Epithelial cell of esophagus (primary cell): ENCODE measurements around the gene GRM2.

Source experiments
- DNase-seq: peaks from one replicate; pipeline ENCODE4 v3.0.0; 2010; ENCODE audit warnings: low read depth
- H3K4me3 ChIP-seq: 2 replicates; pipeline ENCODE4 v1.5.1; 2011; ENCODE audit warnings: mild to moderate bottlenecking, low read length, control low read depth
- TF ChIP-seq, protein P1 (sequence below): IDR thresholded peaks from 2 replicates; pipeline ENCODE4 v1.5.1; 2011; ENCODE audit warnings: low read depth, mild to moderate bottlenecking, low read length, control low read depth, inconsistent platforms; ENCODE audit not compliant: insufficient read depth; ENCODE audit errors: missing control alignments

Gene GRM2

DNA sequence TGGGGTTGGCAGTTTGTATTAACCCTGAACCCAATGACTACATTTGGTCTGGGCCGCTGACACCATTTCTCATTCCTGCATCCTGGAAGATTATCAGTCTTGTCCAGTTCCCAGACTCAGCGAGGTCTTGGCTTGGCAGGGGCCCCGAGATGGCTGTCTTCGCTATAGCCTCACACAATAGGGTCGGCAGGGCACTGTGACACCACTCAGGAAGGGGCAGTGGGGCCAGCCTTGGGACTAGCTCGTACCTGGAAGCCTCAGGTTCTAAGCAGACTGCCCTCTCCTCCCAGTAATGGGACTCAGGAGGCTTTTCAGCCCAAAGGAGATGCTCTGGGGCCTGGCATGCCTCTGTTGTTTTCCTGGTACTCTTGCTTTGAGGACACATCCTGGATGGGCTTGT is 26.7 kb upstream of the GRM2 start:
- TF ChIP-seq, protein P1, sequence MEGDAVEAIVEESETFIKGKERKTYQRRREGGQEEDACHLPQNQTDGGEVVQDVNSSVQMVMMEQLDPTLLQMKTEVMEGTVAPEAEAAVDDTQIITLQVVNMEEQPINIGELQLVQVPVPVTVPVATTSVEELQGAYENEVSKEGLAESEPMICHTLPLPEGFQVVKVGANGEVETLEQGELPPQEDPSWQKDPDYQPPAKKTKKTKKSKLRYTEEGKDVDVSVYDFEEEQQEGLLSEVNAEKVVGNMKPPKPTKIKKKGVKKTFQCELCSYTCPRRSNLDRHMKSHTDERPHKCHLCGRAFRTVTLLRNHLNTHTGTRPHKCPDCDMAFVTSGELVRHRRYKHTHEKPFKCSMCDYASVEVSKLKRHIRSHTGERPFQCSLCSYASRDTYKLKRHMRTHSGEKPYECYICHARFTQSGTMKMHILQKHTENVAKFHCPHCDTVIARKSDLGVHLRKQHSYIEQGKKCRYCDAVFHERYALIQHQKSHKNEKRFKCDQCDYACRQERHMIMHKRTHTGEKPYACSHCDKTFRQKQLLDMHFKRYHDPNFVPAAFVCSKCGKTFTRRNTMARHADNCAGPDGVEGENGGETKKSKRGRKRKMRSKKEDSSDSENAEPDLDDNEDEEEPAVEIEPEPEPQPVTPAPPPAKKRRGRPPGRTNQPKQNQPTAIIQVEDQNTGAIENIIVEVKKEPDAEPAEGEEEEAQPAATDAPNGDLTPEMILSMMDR: no peak
- DNase-seq: no peak
- no peak overlapping the region for H3K4me3 ChIP-seq

- no peak overlapping the region for H3K4me3 ChIP-seq
- TF ChIP-seq, protein P1: no peak
- no peak for DNase-seq
These were observed 26.1 kb upstream of the GRM2 start for GRCh38 chr3:51680663-51681230.

GRCh38 chr3:51681453-51681852 is 25.4 kb upstream of the GRM2 start:
- TF ChIP-seq, protein P1: no peak
- peak; percentile 83 for DNase-seq
- H3K4me3 ChIP-seq: no peak overlapping the region

DNA sequence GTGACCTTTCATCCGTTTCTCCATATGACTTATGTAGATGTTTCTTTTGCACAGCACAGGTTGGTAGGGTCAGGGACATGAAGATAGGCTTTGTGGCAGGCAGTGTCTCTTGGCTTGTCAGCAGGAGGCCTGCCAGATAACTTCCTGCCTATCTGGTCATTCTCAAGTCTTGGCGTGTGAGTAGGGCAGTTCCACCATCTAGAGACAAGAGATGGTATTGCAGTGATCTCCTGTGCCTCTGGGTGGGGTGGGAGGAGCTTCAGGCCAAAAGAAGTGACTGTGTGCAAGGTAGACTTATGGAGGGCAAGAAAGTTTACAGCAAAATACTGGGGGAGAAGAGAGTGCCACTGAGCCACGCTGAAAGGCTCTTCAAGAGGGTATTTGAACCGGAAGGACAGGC is 24.8 kb upstream of the GRM2 start:
- H3K4me3 ChIP-seq: no peak overlapping the region
- TF ChIP-seq, protein P1: peak; percentile 92
- DNase-seq: peak; percentile 93

DNA sequence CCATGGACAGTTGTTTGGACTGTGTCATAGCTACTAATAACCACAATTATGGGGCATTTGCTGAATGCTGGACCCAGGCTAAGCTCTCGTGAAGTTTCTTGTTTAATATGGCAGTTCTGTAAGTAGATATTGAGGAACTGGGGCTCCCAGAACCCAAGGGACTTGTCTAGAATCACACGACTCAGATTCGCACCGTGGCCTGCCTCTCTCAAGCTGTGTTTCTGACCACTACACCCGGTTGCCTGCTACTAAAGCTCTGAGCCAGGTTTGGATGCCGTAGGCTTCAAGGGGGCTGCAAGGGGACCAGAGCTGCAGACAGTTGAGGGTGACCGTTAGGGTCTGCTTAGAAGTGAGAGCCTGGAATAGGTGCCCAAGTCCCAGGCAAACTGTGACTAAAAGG is 24.3 kb upstream of the GRM2 start:
- TF ChIP-seq, protein P1: no peak
- no peak overlapping the region for H3K4me3 ChIP-seq

DNA sequence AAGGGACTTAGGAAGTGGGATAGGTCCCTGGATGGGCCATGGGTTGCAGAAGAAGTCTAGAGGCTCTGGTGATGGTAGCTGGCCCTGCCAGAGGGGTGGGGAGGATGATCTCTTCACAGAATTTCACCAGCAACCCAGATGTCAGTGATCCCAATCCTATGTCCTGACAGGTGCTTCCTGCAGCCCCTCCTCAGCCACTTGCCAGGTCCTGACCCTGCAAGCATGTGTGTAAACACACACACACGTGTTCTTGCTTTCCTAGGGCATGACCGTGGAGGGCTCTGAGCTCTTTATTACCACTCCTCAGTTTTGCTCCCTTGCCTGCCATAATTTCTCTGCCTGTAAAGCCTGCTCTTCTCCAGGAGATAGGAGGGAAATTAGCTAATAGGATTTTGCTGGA is 23.3 kb upstream of the GRM2 start:
- no peak overlapping the region for H3K4me3 ChIP-seq
- TF ChIP-seq, protein P1: no peak
- DNase-seq: no peak

More for the DNA sequence above, 24.3 kb upstream of the GRM2 start:
- DNase-seq: no peak

DNA sequence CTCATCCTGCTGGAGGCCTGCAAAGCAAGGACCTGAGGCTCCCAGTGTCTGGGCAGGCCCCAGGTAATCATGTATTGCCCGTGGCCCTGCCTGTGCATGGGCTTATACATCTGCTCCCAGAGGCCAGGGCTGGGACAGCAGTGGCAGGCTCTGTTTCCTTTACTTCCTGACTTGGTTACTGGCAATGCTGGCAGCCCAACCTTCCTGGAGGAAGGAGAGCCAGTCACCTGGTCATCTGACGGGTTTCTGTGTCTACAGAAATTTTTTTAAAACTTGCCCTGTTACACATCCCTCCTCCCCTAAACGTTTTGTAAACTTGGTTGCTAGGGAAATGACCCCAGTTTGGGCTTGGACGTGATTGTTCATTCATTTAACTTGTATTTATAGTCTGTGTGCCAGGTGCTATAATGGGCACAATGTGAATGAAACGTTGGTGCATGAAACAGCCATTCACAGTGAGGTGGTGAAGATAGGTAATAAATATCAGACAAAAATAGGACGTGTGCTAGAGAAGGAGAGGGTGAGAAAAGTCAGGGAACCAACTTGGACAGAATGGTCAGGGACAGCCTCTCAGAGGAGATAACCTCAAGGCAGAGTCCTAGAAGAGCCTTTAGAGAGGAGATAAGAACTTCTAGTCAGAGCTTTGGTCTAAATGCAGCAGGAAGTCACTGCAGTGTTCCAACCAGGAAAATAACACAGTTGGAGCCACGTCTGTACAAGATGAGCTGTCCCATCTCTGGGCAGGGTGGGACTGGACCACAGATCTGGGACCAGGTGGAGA is 21.7 kb upstream of the GRM2 start:
- TF ChIP-seq, protein P1: no peak
- no peak overlapping the region for H3K4me3 ChIP-seq
- DNase-seq: no peak
